ENCODE measurements around the gene UBA52. TPM values are rescaled to one million over a fixed set of nuclear protein-coding genes. Genes with fewer than 3 reads are reported as not detected.
A peak's percentile ranks its signal among the peaks of the same experiment; 100 is the strongest.

Gene UBA52
- total RNA-seq, 1 donor = 1,539 TPM

DNA sequence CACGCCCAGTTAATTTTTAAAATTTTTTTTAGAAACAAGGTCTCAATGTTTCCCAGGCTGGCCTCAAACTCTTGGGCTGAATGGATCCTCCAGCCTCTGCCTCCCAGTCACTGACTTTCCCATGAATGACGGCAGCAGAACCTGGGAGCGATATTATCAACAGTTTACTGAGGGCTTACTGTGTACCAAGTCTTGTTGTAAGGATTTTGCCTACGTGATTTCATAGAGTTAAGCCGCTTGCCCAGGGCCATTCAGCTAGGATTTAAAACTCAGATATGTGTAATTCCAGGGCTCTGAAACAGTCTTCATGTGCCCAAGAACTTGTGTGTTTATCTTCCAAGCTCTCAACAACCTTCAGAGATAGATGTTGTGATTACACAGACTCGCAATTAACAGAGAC, 20.0 kb upstream of the UBA52 start:
- no peak for DNase-seq (ENCODE audit: low read depth in 2 of 3, low spot score in 2 of 3)

DNA sequence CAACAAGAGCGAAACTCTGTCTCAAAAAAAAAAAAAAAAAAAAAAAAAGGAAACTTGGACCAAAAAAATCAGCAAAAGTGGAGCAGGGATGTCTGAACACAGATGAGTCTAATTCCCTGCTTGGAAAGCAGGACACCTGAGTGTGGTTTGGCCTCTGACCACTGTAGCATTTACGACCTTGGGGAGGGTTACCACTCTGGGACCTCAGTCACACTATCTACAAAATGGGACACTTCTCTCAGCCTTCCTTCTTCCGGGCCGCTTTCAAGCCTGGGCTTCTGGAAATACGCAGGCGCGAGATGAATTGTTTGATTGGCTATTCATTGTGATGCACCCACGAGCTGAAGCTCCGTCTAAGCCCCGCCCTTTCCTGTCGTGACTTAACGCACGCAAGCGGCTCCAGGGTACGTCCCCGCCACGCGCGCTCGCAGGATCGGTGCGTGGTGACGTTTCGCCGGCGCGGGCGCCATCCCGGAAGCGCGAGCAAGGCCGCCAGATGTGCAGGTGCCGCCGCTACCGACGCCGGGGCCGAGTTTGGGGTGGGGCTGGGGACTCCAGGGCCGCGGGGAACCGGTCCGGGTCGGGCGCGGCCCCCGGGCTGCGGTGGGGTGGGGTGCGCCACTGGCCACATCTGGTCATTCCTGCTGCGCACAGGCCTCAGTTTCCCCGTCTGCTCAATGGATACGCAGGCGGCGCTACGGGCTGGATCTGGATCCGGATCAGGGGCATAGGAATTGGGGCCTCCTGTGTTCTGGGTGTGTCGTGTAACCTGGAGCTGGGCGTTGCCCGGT, 14.1 kb upstream of the UBA52 start, which contains the start of gene KXD1:
TSS of gene KXD1 (plus strand) at position 460 of the 791 bp plus-strand sequence. CDS start 4,187 bp downstream, outside the sequence.
- peak; percentile 94 to 99 (median 99) for DNase-seq (ENCODE audit: low read depth in 2 of 3, low spot score in 2 of 3)

DNA sequence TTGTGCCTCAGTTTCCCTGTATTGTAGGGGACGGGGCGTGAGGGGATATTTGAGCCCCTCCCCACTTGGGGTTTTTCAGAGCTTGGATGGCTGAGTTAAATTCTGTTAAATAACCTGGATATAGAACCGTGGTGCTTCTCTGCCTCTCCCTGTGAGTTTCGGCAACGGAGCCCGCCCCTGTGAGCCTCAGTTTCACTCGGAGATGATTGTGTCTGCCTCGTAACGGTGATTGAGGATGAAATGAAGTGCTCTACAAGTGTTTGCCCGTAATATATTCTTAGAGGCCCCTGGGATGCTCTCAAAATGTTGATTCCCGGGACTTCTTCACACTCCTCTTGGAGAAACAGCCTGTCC, 13.5 kb upstream of the UBA52 start:
- DNase-seq (ENCODE audit: low read depth in 2 of 3, low spot score in 2 of 3) = no peak

DNA sequence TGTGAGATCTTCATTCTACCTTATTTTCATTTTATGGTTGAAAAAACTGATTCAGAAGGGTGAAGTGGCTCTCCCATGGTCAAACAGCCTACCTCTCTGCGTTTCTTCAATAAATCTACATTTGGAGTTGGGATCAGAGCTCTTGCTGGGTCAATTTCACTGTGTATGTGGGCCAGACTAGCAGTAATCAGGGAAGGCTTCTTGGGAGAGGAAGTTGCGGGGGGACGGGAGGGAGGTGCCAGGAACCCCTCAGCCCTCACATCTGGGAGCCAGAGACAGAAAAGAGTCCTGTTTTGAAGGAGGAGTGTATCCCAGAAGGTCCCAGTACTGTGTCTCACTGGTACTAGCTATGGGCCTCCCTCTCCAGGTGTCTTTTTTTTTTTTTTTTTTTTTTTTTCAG, 13.1 kb upstream of the UBA52 start:
- DNase-seq (ENCODE audit: low read depth in 2 of 3, low spot score in 2 of 3) = no peak

DNA sequence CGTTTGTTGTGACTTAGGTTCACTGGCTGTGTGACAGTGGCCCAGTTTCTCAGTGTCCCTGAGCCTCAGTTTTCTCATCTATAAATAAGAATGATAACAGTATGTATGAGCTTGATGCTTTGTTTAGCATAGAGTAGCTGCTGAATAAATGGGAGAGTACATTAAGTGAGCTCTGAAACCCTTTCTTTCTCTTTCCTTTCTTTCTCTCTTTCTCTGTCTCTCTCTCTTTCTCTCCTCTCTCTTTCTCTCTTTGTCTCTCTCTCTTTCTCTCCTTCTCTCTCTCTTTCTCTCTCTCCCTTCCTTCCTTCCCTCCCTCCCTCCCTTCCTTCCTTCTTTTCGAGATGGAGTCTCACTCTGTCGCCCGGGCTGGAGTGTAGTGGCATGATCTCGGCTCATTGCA, 12.0 kb upstream of the UBA52 start:
- DNase-seq (ENCODE audit: low read depth in 2 of 3, low spot score in 2 of 3) = no peak

DNA sequence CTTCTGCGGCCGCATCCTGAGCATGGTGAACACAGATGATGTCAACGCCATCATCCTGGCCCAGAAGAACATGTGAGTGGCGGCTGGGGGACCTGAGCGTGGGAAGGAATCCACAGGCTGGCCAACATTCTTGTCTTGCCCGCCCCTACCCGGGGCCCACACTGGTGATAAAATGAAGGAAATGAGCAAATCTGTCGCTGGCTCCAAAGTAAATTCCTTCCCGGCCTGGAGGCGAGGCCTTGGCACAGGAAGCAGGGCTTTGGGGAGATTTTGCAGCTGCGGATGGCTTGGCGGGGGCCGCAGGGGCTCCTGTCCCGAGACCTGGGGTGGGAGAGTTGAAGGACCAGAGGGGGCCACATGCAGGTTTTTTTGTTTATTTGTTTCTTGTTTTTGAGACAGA, 9.6 kb upstream of the UBA52 start:
- DNase-seq (ENCODE audit: low read depth in 2 of 3, low spot score in 2 of 3) = no peak

DNA sequence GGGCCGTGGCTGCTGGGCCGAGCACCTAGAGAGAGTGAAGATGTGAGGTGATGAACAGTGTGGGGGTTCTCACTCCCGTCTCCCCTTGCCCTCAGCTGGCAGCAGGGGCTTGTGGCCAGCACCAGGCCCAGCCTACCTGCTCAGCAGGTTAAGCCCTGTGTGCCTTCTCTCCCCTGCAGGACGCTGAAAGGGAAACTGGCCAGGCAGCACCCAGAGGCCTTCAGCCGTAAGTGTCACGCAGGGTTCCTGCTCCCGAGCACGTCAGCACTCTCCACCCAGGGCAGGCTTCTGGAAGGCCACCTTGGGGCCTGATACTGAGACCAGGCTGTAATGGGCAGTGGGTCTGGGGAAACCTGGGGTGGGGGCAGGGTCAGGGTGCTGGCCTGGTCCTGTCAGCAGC, 4.7 kb upstream of the UBA52 start:
- no peak for DNase-seq (ENCODE audit: low read depth in 2 of 3, low spot score in 2 of 3)

DNA sequence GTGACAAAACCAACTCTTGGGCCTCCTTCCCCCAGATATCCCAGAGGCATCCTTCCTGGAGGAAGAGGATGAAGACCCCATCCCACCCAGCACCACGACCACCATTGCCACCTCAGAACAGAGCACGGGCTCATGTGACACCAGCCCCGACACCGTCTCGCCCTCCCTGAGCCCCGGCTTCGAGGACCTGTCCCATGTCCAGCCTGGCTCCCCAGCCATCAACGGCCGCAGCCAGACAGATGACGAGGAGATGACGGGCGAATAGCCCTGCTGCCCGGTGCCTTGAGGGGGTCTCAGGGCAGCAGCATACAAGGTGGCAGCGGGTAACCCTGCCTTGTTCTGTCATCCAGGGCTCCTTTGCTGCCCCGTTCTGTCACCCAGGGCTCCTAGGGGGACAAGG, 3.3 kb upstream of the UBA52 start:
- no peak for DNase-seq (ENCODE audit: low read depth in 2 of 3, low spot score in 2 of 3)

DNA sequence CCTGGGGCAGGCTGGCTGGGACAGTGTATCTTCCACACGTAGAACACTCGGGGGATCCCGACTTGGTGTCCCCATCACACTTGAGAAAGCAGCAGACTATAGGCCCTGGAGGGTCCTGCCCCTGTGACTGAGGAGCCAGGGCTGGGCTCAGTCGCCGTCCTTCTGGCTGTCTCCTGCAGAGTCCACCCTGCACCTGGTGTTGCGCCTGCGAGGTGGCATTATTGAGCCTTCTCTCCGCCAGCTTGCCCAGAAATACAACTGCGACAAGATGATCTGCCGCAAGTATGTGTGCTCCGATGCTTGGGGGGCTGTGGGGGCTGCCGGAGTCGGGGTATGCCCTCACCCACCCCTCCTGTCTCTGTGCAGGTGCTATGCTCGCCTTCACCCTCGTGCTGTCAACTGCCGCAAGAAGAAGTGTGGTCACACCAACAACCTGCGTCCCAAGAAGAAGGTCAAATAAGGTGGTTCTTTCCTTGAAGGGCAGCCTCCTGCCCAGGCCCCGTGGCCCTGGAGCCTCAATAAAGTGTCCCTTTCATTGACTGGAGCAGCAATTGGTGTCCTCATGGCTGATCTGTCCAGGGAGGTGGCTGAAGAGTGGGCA, 3.1 kb downstream of the UBA52 start:
- DNase-seq (ENCODE audit: low read depth in 2 of 3, low spot score in 2 of 3) = no peak

DNA sequence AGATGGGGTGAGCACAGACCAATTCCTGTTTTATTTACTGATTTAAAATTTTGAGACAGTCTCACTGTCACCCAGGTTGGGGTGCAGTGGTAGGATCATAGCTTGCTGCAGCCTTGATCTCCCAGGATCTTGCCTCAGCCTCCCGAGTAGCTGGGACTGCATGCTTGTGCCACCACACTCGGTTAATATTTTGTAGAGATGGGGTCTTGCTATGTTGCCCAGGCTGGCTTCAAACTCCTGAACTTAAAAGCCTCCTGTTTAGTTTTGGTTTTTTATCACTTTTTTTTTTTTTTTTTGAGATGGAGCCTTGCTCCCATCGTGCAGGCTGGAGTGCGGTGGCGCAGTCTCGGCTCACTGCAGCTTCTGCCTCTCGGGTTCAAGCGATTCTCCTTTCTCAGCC, 4.7 kb downstream of the UBA52 start:
- DNase-seq (ENCODE audit: low read depth in 2 of 3, low spot score in 2 of 3) = no peak

DNA sequence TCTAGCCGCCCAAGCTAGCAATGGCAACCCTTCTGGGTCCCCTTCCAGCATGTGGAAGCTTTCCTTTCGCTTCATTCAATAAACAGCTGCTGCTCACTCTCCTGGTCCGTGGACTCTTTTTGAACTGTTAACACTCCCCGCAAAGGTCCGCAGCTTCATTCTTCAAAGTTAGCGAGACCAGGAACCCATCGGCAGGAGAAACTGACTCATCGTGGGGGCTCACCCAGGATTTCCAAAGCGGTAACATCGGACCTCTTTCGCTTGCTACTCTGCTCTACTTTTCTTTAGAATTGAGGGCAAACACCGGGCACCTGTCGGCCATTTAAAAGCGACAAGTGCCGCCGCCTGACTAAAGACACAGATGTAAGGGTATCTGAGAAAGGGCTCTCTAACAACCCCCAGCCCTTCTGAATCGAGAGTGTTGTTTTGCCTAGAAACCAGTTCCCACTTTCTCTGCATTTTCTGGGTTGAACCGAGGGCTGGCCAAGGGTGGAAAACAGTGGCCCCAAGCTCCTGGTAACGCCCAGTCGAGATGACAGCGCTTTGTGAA, 5.8 kb downstream of the UBA52 start:
- DNase-seq (ENCODE audit: low read depth in 2 of 3, low spot score in 2 of 3) = no peak

DNA sequence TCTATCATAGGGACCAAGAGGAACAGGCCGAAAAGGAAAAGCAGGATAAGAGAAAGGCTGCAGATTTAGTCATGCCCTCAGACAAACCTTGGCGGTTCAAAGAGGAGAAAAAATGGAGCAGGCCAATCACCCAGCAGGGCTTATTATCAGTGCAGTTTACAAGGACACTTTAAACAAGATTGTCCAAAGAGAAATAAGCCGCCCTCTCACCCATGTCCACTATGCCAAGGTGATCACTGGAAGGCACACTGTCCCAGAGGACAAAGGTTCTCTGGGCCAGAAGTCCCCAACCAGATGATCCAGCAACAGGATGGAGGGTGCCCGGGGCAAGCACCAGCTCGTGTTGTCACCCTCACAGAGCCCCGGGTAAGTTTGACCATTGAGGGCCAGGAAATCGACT, 8.7 kb downstream of the UBA52 start:
- DNase-seq (ENCODE audit: low read depth in 2 of 3, low spot score in 2 of 3) = no peak

DNA sequence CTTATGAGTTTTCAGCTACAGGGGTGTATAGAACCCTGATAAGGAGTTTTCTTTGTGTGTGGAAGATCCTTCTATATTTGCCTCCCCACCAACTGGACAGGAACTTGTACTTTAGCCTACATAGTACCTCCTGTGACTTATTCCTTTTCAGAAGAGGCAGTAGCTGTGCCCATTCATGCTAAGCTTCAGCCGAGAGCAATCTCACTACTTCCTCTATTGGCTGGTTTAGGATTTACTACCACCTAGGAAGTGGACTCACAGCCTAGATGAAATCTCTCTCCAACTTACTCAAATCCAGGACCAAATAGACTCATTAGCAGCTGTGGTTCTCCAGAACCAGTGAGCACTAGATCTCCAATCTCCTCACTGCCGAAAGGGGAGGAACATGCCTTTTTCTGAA, 14.6 kb downstream of the UBA52 start:
- peak in 1 of 3 donors; percentile 22 for DNase-seq (ENCODE audit: low read depth in 2 of 3, low spot score in 2 of 3)

DNA sequence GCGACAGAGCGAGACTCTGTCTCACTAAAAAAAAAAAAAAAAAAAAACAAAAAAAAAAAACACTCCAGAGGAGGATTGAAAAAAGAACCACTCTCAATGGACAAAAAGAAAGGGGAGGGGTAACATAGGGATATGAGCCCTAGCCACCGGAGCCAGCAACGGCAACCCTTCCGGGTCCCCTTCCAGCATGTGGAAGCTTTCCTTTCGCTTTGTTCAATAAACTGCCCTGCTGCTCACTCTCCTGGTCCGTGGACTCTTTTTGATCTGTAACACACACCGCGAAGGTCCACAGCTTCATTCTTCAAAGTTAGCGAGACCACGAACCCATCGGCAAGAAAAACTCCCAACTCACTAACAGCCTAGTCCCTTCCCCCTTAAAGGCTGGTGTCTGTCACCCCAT, 15.9 kb downstream of the UBA52 start:
- DNase-seq (ENCODE audit: low read depth in 2 of 3, low spot score in 2 of 3) = no peak

DNA sequence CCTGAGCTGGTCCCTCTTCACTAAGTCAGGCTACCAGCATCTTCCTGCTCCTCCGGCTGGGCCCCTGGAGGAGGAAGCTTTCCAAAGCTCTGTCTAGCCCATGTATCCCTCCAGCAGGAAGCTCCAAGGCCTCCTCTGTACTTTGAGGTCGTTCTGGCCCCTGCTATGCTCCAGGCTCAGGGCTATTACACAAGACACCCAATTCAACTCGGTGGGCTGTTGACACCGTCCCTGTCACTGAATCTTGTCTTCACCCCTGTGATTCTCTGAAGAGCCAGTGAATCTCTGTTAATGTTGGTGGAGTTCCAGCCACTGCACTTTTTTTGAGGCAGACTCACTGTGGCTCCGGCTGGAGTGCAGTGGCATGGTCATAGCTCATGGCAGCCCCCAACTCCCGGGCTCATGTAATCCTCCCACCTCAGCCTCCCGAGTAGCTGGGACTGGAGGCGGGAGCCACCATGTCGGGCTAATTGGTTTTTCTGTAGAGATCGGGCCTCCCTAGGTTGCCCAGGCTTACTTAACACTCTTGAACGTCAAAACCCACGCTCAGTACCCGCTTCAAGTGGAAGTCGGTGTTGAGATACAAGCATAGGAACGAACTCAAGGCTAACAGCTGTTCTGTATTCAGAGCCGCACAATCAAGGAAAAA, 16.4 kb downstream of the UBA52 start:
- DNase-seq (ENCODE audit: low read depth in 2 of 3, low spot score in 2 of 3) = no peak

DNA sequence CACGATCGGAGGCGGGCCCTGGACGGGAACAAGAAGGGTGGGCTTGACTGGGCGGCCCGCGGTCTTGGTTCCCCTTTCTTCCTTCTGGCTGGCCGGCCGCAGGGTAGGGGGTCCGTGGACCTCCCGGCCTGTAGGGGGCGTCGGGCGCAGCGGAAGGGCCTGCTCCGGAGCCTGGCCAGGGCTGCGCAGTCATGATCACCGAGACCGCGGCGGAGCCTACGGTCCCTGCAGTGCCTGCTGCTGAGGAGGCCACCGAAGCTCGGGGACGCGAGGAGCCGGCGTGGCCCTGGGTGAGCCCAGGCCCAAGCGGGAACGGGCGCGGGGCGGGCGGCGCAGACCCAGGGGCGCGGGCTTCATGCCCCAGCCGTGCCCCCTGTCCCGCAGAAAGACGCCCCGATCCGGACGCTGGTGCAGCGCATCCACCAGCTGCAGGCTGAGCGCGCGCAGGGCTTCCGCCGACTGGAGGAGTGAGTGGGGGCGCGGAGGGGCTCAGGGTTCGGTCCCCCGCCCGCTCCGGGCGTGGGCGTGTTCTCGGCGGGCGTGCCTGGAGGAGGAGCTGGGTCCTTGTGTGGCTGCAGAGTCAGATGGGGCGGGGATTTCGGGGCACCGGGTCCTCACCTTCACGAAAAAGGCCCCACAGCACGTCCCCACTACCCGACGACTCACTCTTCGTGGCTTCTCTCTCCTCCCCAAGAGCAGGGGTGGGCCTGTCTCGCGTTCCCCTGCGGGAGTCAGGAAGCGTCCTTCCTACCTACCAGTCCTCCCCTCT, 17.1 kb downstream of the UBA52 start, which contains the start of gene REX1BD:
TSS of gene REX1BD (plus strand) at position 188 of the 769 bp plus-strand sequence. CDS start at position 192, 4 bp downstream.
- DNase-seq (ENCODE audit: low read depth in 2 of 3, low spot score in 2 of 3) = peak; percentile 77 to 92 (median 91)

DNA sequence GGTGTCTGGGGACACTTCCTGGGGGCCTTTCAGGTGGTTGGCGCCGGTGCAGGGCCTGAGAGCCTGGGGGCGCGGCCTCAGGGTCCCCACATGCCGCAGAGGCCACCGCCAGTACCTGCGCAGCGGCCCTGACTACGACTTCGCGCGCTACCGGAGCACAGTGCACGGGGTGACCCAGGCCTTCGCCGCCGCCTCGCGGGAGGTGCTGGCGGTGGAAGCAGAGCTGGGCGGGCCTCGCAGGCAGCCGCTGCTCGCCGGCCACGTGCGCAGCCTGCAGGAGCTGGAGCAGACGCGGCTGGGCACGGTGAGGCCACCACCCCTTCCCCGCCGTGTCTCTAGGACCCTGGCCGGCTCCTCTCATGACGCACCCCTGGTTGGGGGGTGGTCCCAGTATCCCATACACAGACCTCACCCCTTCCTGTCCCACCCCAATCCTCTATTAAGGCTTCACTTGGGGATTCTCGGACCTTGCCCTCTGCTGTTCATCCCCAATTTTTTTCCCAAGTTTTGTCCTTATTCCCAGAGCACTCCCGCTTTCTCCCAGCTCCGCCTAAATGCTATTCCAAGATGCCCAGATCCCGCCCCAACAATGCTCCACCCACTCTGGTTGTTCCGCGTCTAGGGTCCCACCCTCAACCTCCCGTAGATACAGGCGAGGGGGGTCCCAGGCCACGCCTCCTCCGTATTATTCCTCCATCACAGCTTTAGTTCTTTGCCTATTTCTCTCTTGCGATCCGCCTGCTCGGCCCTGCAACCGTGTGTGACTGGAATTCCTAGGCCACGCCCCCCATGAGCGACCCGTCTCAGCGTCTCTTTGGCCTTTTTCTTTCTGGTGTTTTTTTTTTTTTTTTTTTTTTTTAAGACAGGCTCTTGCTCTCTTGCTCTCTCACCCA, 18.0 kb downstream of the UBA52 start:
- DNase-seq (ENCODE audit: low read depth in 2 of 3, low spot score in 2 of 3) = peak; percentile 61 to 71 (median 71)

DNA sequence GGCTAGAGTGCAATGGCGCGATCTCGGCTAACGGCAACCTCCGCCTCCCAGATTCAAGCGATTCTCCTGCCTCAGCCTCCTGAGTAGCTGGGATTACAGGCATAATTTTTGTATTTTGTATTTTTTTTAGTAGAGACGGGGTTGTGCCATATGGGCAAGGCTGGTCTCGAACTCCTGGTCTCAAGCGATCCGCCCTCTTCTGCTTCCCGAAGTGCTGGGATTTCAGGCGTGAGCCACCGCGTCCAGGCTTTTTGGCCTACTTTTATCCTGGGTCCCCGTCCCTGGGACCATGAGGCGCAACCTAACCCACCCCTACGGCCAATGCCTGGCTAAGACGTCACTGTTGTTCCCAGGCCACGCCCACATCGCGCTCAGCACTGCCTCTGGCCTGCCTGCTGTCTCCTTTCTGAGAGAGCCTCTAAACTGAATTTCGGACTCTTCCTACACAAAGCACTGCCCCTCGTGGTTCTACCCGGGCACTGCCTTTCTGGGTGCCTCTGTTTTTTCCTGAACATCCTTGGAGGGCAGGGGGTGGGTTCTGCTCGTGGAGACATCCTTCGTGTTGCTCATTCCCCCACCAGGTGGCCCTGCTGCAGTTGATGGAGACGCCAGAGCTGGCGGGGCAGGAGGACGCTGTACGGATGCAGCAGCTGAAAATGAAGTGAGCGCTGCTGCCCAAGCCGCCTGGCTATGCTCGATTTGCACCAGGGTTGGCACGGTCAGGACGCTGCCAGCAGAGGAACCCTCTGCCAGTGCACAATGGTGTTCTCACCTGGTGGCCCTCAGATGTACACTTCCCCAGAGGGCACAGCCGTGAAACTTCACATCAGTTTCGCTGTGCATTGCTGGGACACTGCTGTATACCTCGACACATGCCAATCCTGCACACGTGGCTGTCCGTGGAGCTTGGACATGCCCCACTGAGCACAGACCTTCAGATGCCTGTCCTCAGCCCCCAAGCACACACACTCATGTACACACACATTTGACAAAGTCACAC, 18.9 kb downstream of the UBA52 start:
- peak in 2 of 3 donors; percentile 46 to 59 for DNase-seq (ENCODE audit: low read depth in 2 of 3, low spot score in 2 of 3)

All from hematopoietic multipotent progenitor cell (in vitro differentiated cells).